Adipose tissue (tissue), 3 donors: ENCODE results near the gene PISD. TPM values are rescaled to one million over a fixed set of nuclear protein-coding genes. Genes with fewer than 3 reads are reported as not detected.

Experiments used
- H3K27ac ChIP-seq: one replicate; pipeline ENCODE4 v1.5.1; 2013; ENCODE audit warnings: low read depth, low read length
- WGBS, 3 donors: extraction: QIAGEN DNeasy Blood & Tissue Kit; methylation state at CpG; one replicate each; pipeline ENCODE4 v1.1.7; 2013; 5-methylcytosine and 5-hydroxymethylcytosine counted together
- polyA plus RNA-seq, 3 donors: library from polyadenylated mRNA; stranded (reverse); fragments of 200-250 nt; gene quantifications; one replicate each; pipeline ENCODE4 v1.2.3, GENCODE V29; 2013
- donor health status: healthy with polysubstance abuse.
- donor health status: Bipolar disorder and iron deficiency.
- donor health status: healthy.

PISD gene
- polyA plus RNA-seq, 3 donors: 23.0 to 89.4 (median 43.0) TPM

GRCh38 chr22:31659246-31659645 is 2.8 kb downstream of the PISD start:
- WGBS, 3 donors: 86% methylated on average over 7 of the region's 7 CpGs

DNA sequence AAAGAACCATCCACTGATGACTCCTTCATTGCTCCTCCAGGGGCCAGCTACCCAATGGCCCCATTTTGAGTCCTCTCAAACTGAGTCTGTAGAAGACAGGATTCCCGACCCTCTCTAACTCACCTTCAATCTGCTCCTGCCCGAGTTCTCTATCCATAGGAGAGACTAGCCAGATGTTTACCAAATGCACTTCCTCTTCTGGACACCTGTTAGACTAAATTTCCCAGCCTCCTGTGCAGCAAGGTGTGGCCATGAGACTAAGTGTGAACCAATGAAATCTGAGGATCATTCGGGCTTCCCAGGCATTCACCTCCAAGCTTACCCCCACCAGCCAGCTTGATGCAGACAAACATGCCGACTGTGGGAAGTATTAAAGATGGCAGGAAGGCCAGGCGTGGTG is 7.6 kb downstream of the PISD start:
- 92 to 97% (median 94%) methylated on average over 5 of the region's 5 CpGs for WGBS, 3 donors
- no peak overlapping the region for H3K27ac ChIP-seq

More at GRCh38 chr22:31659246-31659645, 2.8 kb downstream of the PISD start:
- no peak overlapping the region for H3K27ac ChIP-seq

DNA sequence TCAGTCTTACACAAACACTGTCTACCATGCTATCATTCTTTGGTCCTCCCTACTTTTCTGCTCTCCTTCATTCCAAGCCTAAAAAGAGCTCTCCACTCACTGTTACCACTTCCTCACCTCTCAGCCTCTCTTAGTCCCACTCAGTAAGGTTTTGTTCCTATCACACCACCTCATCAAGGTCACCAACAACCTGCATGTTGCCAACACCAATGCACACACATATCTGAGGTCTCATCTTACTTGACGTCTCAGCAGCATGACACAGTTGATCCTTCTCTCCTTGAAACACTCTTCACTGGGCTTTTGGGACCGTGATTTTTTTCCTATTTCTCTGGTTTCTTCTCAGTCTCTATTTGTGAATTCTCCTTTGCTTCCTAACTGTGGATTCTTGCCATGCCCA is 8.1 kb downstream of the PISD start:
- H3K27ac ChIP-seq: no peak overlapping the region
- WGBS, 3 donors: 70 to 95% (median 90%) methylated on average over 2 of the region's 2 CpGs

DNA sequence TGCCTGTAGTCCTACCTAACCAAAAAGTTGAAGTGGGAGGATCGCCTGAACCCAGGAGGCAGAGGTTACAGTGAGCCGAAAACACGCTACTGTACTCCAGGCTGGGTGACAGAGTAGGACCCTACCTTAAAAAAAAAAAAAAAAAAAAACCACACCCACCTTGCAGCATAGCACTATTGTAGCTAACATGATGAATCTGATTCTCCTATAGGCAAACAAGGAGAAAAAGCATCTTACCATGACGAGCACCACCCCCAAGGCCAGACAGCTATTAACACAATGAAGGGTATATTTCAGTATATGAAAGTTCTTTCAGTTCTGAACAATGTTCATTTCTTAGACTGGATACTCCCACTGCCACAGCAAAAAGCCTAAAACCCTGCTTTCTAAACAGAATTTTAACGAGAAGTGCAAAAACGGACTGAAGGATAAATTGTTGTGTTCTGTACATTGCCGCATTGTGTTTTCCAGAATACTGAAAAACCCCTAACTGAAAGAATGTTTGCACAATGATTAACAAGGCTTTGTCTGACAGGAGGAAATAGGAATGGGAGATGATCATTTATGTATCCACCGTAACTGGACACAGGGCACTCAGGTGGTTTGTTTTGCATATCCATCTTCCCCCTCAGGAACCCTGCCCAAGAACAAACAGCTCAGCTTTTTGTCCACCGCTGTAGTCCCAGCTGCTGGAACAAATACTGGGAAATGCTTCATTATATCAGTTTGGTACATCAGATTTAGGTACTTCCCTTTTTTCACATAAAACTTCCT is 8.9 kb downstream of the PISD start:
- H3K27ac ChIP-seq: no peak overlapping the region
- WGBS, 3 donors: 63 to 83% (median 82%) methylated on average over 9 of the region's 9 CpGs

GRCh38 chr22:31652088-31652487 is 9.9 kb downstream of the PISD start:
- WGBS, 3 donors: 91 to 93% (median 93%) methylated on average over 9 of the region's 9 CpGs
- no peak overlapping the region for H3K27ac ChIP-seq

DNA sequence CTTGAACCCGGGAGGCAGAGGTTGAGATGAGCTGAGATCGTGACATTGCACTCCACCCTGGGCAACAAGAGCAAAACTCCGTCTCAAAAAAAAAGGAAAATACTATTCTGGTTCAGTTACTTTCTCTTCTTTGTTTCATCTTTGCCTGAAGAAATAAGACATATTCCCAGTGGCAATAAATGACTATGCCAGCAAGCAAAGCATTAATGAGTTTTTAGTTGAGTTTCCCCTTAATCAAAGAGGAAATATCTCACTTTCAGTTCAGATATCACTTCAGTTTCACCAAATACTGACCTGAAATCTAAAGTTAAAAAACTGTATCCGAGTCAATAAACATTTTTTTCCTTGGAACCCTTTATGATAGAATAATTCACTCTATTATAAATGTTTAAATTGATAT is 10.4 kb downstream of the PISD start:
- H3K27ac ChIP-seq: no peak overlapping the region
- 85 to 96% (median 89%) methylated on average over 4 of the region's 4 CpGs for WGBS, 3 donors

DNA sequence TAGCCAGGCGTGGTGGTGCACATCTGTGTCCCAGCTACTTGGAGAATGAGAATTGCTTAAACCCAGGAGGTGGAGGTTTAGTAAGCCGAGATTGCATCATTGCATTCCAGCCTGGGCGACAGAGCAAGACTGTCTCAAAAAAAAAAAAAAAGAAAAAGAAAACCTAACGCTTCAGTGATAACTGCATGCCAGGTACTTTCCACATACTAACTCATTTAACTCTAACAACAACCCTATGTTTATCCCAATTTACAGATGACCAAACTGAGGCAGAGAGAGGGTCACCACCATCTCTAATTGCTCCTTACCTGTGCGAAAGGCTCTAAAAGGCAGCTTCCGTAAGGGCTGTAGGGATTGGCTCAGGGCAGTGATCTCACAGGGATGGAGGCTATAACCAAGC is 11.6 kb downstream of the PISD start:
- H3K27ac ChIP-seq: no peak overlapping the region
- WGBS, 3 donors: 50 to 69% (median 51%) methylated on average over 6 of the region's 6 CpGs

DNA sequence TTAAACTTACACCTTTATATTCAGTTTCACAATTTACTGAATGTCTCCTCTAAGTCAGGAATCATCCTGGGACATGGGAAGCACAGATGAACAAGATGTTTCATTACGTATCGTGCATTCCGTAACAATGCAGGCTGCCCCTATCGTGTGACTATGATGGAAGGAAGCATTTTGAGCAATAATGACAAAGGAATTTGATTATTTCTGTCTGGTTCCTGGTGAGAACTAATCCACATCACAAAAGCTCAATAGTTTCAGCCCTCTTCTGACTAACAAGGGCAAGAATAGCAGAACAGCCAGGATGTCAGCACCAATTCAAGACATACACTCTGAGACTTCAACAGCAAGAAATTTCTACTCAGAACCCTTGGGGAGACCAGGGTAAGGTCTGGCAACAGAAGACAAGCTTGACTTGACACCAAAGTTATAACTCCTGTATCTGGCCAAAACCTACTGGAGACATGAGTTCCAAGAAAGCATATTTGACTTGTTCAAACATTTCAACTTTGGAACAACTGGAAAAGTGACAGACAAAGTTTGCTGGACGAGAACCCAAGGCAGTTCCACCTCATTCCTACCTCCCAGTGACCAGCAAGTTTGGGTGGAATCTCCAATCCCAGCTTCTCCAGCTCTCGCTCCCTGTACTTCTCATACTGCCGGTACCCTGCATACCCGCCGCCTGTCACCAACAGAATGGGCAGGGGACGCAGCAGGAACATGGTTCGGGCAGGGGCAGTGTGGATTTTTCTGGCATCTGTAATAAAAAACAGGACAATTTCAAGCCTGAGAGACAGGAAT is 14.3 kb downstream of the PISD start:
- WGBS, 3 donors: 80 to 85% (median 85%) methylated on average over 11 of the region's 11 CpGs
- H3K27ac ChIP-seq: no peak overlapping the region

GRCh38 chr22:31647066-31647465 is 14.9 kb downstream of the PISD start:
- H3K27ac ChIP-seq: no peak overlapping the region
- WGBS, 3 donors: 90 to 100% (median 92%) methylated on average over 3 of the region's 3 CpGs

DNA sequence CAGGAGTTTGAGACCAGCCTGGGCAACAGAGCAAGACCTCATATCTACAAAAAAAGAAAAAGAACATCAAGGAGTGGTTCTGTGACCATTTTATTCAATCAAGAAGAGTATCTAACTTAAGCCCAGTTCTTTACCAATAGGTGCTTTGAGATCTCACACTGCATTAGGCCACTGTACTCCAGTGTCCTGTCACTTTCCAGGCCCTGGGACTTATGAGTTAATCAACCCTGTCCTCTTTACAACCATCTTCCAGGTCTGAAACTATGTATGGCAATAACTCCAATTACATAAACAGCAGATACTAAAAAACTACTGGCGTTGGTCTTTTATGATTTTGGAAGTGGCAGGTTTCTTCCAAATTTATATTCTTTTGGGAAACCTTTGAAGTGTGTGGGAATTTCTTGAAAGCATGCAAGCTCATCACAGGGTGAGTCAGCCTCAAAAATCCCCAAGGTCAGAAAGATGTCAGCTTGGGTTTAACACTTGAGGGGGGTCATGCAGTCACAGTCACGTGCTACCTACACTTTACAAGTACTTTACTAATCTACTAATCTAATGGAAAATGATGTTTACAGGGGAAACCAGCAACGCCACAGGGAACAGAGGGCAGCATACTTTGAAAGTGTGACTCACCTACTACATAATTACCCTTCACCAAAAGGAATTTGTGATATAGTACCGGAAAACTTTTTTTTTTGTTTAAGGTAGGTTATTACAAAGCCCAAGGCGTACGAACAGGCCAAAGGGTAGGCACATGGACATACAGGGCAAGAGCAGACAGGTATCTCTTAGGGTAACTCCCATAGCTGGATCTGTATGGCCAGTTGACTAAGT is 15.6 kb downstream of the PISD start:
- 70 to 78% (median 76%) methylated on average over 6 of the region's 6 CpGs for WGBS, 3 donors
- no peak overlapping the region for H3K27ac ChIP-seq

- H3K27ac ChIP-seq: no peak overlapping the region
- WGBS, 3 donors: 60 to 78% (median 65%) methylated on average over 4 of the region's 4 CpGs
Measured at GRCh38 chr22:31639436-31640039, 22.5 kb downstream of the PISD start.

DNA sequence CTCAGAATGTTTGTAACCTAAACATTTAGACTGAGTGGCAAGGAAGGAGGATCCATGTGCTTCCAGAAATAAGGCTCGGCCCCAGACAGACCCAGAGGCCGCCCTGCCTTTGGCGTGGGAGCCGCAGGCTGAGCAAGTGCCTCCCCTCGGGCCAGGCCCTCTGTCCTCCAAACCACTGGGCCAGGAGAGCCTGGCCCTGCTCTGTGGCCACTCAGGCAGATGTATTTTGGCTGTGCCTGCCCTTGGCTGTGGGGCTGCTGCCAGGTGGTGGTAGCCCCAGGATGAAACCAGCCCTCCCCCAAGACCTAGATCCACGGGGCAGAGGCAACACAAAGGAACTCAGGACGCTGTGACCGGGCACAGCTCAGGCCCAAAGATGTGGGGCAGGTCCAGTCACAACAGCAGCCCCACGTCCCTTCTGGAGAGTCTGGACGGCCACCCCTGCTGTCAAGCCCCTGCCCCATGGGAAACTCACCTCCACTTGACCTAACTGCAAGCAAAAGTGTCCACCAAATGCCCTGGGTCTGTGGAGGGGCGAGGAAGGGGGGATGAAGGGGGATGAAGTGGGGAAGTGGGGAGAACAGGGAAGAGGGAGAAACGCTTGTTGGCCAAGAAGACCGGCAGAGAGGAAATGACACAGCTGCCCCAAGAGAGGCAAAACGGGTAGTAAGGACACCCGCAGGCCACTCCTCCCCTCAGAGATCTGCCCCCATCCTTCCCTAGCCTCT is 24.0 kb downstream of the PISD start:
- peak overlapping the region; percentile 98 for H3K27ac ChIP-seq
- 29 to 63% (median 33%) methylated on average over 15 of the region's 15 CpGs for WGBS, 3 donors

DNA sequence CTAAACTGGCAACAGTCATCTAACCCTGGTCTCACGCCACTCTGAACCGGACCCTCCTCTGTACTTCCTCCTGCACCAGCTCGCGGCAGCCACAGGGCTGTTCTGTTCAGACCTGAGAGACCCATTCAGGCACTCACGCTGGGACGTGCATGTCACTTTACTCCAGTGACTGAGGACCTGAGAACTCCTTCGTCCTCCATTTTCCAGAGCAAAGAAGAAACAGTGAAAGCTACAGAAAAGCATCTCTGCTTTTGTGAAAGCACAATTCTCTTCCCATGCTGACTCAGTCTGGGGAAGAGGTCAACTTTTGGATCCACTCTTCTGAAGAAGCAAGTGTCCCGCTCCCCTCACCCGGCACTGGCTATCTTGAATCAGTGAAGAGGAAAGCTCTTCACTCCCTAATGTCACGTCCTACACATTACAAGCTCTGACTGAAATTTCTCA is 24.5 kb downstream of the PISD start:
- peak overlapping the region; percentile 98 for H3K27ac ChIP-seq
- 38 to 78% (median 44%) methylated on average over 10 of the region's 10 CpGs for WGBS, 3 donors

DNA sequence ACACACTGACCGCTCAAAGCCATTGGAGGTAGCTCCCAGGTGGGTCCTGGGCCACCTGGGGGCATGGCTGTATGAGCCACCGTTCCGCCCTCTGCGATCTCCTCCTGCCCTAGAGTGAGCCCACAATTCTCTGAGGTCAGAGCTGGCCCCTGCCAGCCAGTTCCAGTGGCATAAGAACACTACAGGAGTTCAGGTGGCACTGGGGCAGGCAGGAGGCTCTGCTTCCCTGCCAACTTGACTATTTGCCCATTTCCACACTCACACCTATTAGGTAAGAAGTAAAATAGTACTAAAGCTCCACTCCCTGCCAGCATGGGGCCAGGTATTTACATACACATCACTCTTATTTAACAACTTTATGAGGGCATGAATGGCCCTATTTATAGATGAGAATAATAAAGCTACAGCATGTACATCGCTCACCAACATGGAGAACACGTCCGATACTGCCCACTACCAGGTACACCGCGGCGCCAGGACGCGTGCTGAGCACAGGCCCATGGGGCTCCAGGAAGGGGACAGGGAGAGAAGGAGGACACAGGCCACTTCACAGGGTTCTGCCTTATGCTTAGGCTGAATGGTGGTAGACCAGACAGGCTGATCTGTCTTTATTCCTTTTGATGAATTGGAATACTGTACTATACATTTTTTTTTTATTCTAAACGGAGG is 26.2 kb downstream of the PISD start:
- H3K27ac ChIP-seq: no peak overlapping the region
- WGBS, 3 donors: 87 to 91% (median 89%) methylated on average over 13 of the region's 13 CpGs

- WGBS, 3 donors: 79 to 84% (median 83%) methylated on average over 9 of the region's 9 CpGs
- peak overlapping the region; percentile 91 for H3K27ac ChIP-seq
Measured at GRCh38 chr22:31631436-31631835, 30.6 kb downstream of the PISD start.

DNA sequence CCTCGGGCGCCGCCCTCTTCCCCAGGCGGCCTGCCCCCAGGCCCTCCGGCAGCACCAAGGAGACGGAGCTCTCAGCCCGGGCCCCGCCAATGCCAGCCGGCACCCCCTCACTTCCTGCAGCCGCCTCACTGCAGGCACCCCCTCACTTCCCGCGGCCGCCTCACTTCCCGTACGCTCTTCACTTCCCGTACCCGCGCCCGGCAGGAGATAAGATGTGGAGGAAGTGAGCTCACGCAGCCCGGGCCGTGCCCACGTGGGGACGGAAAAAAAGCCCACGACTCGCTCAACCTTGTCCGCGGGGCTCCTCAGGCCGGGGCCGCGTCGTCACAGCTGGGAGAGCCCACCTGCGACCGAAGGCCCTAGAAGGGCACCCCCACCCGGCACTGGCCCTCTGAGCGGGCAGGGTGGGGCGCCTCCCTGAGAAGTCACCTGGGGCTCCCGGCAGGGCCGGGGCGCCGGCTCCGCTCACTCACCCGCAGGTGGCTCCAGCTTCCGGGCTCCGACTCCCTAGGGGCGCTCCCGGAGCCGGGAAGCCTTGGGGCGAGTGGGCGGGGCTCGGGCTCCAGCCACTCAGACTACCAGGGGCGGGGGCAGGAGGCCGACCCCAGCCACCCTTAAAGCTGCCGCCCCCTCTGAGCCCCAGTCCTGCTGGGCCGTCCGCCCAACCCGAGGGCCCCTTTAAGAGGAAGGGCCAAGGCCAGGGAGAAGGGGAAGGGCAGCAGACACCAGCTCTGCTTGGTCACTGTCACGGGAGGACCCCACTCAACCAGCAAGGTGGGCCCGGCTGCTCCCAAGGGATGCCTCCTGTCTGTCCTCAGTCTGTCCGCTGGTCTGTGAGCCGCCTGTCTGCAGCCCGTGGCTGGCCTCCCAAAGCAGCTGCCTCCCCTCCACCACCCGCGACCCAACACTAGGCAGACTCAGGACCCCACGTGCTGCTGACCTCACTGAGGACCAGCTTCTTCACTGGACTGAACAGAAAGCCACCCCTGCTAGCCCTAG is 31.4 kb downstream of the PISD start:
- 0 to 3% (median 2%) methylated on average over 56 to 65 of the region's 65 CpGs for WGBS, 3 donors
- peak overlapping the region; percentile 91 for H3K27ac ChIP-seq
